ENCODE measurements around the gene STIM1. TPM values are rescaled to one million over a fixed set of nuclear protein-coding genes. Genes with fewer than 3 reads are reported as not detected.

Gene STIM1
- total RNA-seq, 1 experiment from 2014 or later: 15.2 TPM

GRCh38 chr11:3903207-3903896 lies 47.9 kb downstream of the STIM1 start:
- H2BK20ac ChIP-seq (ENCODE audit: low read depth, low read length, poor library complexity, severe bottlenecking): no peak overlapping the region
- no peaks in the 10 kb centered on the region for H3K23me2 ChIP-seq (ENCODE audit: insufficient read length, low read depth, low read length, poor library complexity, severe bottlenecking)
- H3K23ac ChIP-seq (ENCODE audit: insufficient read length, low read depth, low read length): no peak overlapping the region
- H2BK5ac ChIP-seq (ENCODE audit: insufficient read length, low read length): no peak overlapping the region
- H2AFZ ChIP-seq (ENCODE audit: low read length): no peak overlapping the region
- no peaks in the 10 kb centered on the region for H4K20me1 ChIP-seq (ENCODE audit: control insufficient read depth, insufficient read depth, insufficient read length)
- Mint-ChIP-seq H3K27me3 (ENCODE audit: low read depth) (no peaks in the 10 kb centered on the region), H3K9me3 (peaks cover 6 to 11% of the 10 kb centered on the region in 2 experiments; a peak in 4 of 5 replicates), H3K4me1 (peaks cover 16% of the 10 kb centered on the region in 2 experiments), H3K36me3 (ENCODE audit: insufficient read depth in 1 of 3, low read depth in 3 of 3) (peaks cover 0 to 5% (median 0%) of the 10 kb centered on the region in 3 experiments; a peak in 3 of 7 replicates), H3K27ac (no peak overlapping the region), H3K4me3 (no peak overlapping the region)
- H4K5ac ChIP-seq (ENCODE audit: insufficient read length, low read depth, low read length): no peak overlapping the region
- H3K18ac ChIP-seq (ENCODE audit: insufficient read length, low read depth, low read length): no peak overlapping the region
- TF ChIP-seq CTCF (conservative IDR thresholded peaks at IDR 0.05): no peak
- no peak overlapping the region for H2BK12ac ChIP-seq (ENCODE audit: insufficient read length, low read depth, low read length)
- H4K8ac ChIP-seq (replicated peaks; ENCODE audit: insufficient read length, low read depth, low read length): no peak overlapping the region
- no peak overlapping the region for H2BK120ac ChIP-seq (ENCODE audit: low read depth, low read length, poor library complexity, severe bottlenecking)
- no peak overlapping the region for H3T11ph ChIP-seq (ENCODE audit: low read length)
- no peaks in the 10 kb centered on the region for H3K27me3 ChIP-seq (ENCODE audit: insufficient read depth, low read length)
- DNase-seq: no peak
- no peak overlapping the region for H3K4me2 ChIP-seq (ENCODE audit: insufficient read depth, insufficient read length, low read length)
- no peaks in the 10 kb centered on the region for H3K79me2 ChIP-seq (ENCODE audit: insufficient read depth, low read length)
- no peak overlapping the region for H2BK15ac ChIP-seq (ENCODE audit: low read depth, low read length)
- no peaks in the 10 kb centered on the region for H3K9me3 ChIP-seq (ENCODE audit: control insufficient read depth, low read depth, low read length)
- no peak overlapping the region for H4K91ac ChIP-seq (ENCODE audit: insufficient read length, low read depth, low read length)
- H3K14ac ChIP-seq (ENCODE audit: insufficient read depth, low read length): no peak overlapping the region
- no peak overlapping the region for H3K56ac ChIP-seq (ENCODE audit: insufficient read length, low read depth, low read length)
- no peaks in the 10 kb centered on the region for H3K4me1 ChIP-seq (ENCODE audit: insufficient read depth, low read length)
- no peak overlapping the region for H3K4ac ChIP-seq (ENCODE audit: low read depth, low read length)
- H2AK5ac ChIP-seq (ENCODE audit: insufficient read length, low read length): no peak overlapping the region
- H3K79me1 ChIP-seq (ENCODE audit: insufficient read depth, low read depth, low read length, poor library complexity, severe bottlenecking): no peaks in the 10 kb centered on the region
- no peak overlapping the region for H3K27ac ChIP-seq (ENCODE audit: insufficient read length, low read depth, low read length)
- no CpG with 5 or more reads among the region's 1 CpG for WGBS (ENCODE audit: extremely low coverage, insufficient read length, low lambda C conversion rate)
- no peak overlapping the region for H3K9ac ChIP-seq (ENCODE audit: extremely low read depth, insufficient read length, low read length)

Measured in H9 (cell line).